Measurements from ENCODE around the gene SLC25A13.

DNA sequence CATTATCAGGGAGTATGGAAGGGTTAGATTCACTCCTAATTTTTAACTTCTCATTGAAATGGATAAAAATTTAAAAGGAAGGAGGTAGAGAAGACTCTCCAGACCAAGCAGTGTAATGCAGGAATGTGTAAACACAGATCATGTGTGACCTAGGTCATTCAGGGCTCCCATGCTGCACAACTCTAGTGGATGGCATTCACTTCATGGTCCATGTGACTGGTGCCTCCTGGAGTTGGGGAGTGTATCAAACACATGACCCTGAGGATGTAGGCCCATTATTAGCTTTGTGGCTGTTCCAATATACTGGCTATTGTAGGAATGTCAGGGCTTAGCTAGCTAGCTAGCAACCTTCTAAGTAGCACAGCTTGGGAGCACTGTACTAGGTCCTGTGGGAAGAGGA is 109.9 kb downstream of the SLC25A13 start:
- TF ChIP-seq CTCF (IDR thresholded peaks at IDR 0.05) (no peak), POLR2A (IDR thresholded peaks at IDR 0.05) (no peak)

Data from breast epithelium (tissue), 3 donors.